Body of pancreas (tissue), 4 donors: ENCODE results near the gene CYP2W1. TPM values are rescaled to one million over a fixed set of nuclear protein-coding genes. Genes with fewer than 3 reads are reported as not detected.

Experiments used
- ATAC-seq: fragments of 150-250 bp; one replicate; pipeline ENCODE4 v1.9.1; 2016
- DNase-seq, 4 donors: peaks; one replicate each; pipeline ENCODE4 v3.0.0-alpha.2; 2019
- H3K27ac ChIP-seq, 4 donors: fragments of 200-600 bp; sonication (generic); 1 replicate in 3 of 4; 2 replicates in 1 of 4; pipeline versions ENCODE4 v1.5.1 to v1.6.1; 2016 to 2019; ENCODE audit warnings: mild to moderate bottlenecking in 1 of 4, mixed read lengths in 1 of 4, moderate library complexity in 1 of 4
- H3K27me3 ChIP-seq, 2 donors: fragments of 200-600 bp; sonication (generic); one replicate each; pipeline ENCODE4 v1.6.0; 2016; ENCODE audit warnings: mild to moderate bottlenecking in 1 of 2
- H3K36me3 ChIP-seq, 2 donors: fragments of 200-600 bp; sonication (generic); replicated peaks in 1 of 2; 2 replicates each; pipeline ENCODE4 v1.5.1; 2016; ENCODE audit warnings: low read depth in 2 of 2; ENCODE audit not compliant: insufficient read depth in 1 of 2
- H3K4me1 ChIP-seq: fragments of 200-600 bp; sonication (generic); one replicate; pipeline ENCODE4 v1.6.0; 2016
- H3K4me3 ChIP-seq, 2 donors: fragments of 200-600 bp; sonication (generic); 1 replicate in 1 of 2; 2 replicates in 1 of 2; pipeline ENCODE4 v1.5.1; 2016 to 2019
- H3K9me3 ChIP-seq, 3 donors: fragments of 200-600 bp; sonication (generic); 1 replicate in 2 of 3; 2 replicates in 1 of 3; pipeline ENCODE4 v1.5.1; 2016
- POLR2A ChIP-seq, 3 donors: fragments of 450-650 bp; IDR thresholded peaks; one replicate each; pipeline ENCODE4 v1.6.1; 2016; ENCODE audit warnings: antibody characterized with exemption in 3 of 3, mild to moderate bottlenecking in 2 of 3
- WGBS, 2 donors: methylation state at CpG; one replicate each; pipeline ENCODE4 v1.1.5; 2017; 5-methylcytosine and 5-hydroxymethylcytosine counted together
- intact Hi-C: fragments of 100-400 bp; cut with DNase I; formaldehyde crosslinking; loops from one replicate; pipeline ENCODE4 v1.15.1; 2023
- total RNA-seq, 2 donors: library from RNA; depleted of rRNA; stranded (reverse); fragments of >200 nt; gene quantifications; one replicate each; pipeline ENCODE4 v1.1.0, GENCODE V29; 2016
- TF ChIP-seq, protein P1 (sequence below), 7 experiments: fragments of 450-650 bp in 4 of 7; fragments of 200-600 bp in 3 of 7; sonication (generic) in 3 of 7; IDR thresholded peaks; one replicate each; pipeline ENCODE4 v1.5.1; 2016 to 2019; ENCODE audit warnings: antibody characterized with exemption in 7 of 7

Gene CYP2W1
- total RNA-seq, 2 donors from 2014 or later, result not detected

GRCh38 chr7:1021931-1022330 is 39.0 kb downstream of the CYP2W1 start:
- no peak for DNase-seq

DNA sequence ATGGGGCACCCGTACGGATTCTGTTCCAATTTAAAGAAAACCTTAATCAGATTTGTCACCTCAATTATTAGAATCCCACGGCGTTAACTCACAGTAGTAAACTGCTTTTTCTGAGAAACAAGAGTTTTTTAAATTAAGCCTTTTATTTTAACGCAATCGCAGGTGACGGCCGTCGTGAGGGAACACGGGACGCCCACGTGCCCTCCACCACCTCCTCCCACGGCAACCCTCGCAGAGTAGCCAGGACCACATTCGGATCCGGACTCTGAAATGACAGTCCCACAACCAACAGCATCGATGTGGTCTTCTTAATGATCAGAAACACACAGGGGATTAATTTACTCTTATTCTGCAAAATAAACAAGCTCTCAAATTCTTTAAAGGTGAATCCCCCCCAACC is 39.4 kb downstream of the CYP2W1 start:
- ATAC-seq (no peak), DNase-seq (no peak)
- no peaks in the 10 kb centered on the region for H3K27me3 ChIP-seq
- H3K4me3 ChIP-seq, result no peak overlapping the region
- no peaks in the 10 kb centered on the region for H3K36me3 ChIP-seq
- 91 to 95% methylated on average over 17 of the region's 17 CpGs for WGBS, 2 donors
- TF ChIP-seq POLR2A (IDR thresholded peaks at IDR 0.05), result no peak
- TF ChIP-seq, protein P1, sequence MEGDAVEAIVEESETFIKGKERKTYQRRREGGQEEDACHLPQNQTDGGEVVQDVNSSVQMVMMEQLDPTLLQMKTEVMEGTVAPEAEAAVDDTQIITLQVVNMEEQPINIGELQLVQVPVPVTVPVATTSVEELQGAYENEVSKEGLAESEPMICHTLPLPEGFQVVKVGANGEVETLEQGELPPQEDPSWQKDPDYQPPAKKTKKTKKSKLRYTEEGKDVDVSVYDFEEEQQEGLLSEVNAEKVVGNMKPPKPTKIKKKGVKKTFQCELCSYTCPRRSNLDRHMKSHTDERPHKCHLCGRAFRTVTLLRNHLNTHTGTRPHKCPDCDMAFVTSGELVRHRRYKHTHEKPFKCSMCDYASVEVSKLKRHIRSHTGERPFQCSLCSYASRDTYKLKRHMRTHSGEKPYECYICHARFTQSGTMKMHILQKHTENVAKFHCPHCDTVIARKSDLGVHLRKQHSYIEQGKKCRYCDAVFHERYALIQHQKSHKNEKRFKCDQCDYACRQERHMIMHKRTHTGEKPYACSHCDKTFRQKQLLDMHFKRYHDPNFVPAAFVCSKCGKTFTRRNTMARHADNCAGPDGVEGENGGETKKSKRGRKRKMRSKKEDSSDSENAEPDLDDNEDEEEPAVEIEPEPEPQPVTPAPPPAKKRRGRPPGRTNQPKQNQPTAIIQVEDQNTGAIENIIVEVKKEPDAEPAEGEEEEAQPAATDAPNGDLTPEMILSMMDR (IDR thresholded peaks at IDR 0.05), result no peak
- intact Hi-C loops, result no loop called here
- no peaks in the 10 kb centered on the region for H3K9me3 ChIP-seq
- no peak overlapping the region for H3K27ac ChIP-seq
- peaks cover 50% of the 10 kb centered on the region for H3K4me1 ChIP-seq

More at GRCh38 chr7:1021931-1022330, 39.0 kb downstream of the CYP2W1 start:
- no peak for ATAC-seq
- intact Hi-C loops, result no loop called here
- TF ChIP-seq, protein P1 (IDR thresholded peaks at IDR 0.05), result no peak
- TF ChIP-seq POLR2A (IDR thresholded peaks at IDR 0.05), result no peak
- WGBS, 2 donors, result 87 to 89% methylated on average over 7 to 24 of the region's 25 CpGs
- peaks cover 46% of the 10 kb centered on the region for H3K4me1 ChIP-seq
- H3K4me3 ChIP-seq, result no peak overlapping the region
- no peaks in the 10 kb centered on the region for H3K9me3 ChIP-seq
- H3K27me3 ChIP-seq, result no peaks in the 10 kb centered on the region
- no peak overlapping the region for H3K27ac ChIP-seq
- H3K36me3 ChIP-seq, result no peaks in the 10 kb centered on the region

DNA sequence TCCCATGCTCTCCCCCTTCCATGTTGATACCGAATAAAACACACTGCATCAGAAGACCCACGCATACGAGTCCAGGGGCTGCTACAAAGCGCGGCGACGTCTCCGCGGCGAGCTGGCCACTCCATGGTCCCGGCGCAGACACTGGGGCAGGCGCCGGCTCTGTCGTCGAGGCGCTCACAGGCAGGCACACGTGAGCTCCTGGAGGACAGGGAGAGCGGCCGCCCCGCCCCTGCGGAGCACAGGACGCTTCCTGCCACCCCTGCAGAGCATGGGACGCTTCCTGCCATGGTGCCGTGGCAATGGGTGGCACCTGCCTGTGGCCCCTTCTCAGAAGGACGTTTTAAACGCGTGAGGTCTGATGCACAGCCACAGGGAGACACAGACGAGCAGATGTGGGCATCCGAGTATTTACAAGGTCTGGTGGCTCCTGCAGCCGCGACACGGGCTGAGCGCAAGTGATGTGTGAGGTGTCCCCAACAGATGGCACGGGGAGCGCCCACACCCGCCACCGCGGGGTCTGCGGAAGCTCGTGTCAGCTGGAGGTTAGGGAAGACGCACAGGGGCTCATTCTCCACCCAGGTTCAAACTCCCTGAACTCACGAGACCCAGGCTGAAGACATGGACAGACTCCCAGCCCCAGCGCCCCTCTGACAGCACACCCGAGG is 40.0 kb downstream of the CYP2W1 start:
- ATAC-seq, result no peak
- Histone ChIP-seq H3K9me3 (no peaks in the 10 kb centered on the region), H3K4me1 (peaks cover 56% of the 10 kb centered on the region), H3K4me3 (no peak overlapping the region), H3K36me3 (no peaks in the 10 kb centered on the region), H3K27ac (no peak overlapping the region), H3K27me3 (no peaks in the 10 kb centered on the region)
- DNase-seq, result no peak
- WGBS, 2 donors, result 87 to 90% methylated on average over 22 to 36 of the region's 45 CpGs
- intact Hi-C loops, result no loop called here
- no peak for TF ChIP-seq POLR2A (IDR thresholded peaks at IDR 0.05)
- TF ChIP-seq, protein P1 (IDR thresholded peaks at IDR 0.05), result no peak

GRCh38 chr7:1024331-1024841 is 41.4 kb downstream of the CYP2W1 start:
- ATAC-seq, result no peak
- Histone ChIP-seq H3K27me3 (no peaks in the 10 kb centered on the region), H3K27ac (peak overlapping the region in 3 of 4 donors; percentile 97 to 99 (median 99)), H3K36me3 (no peaks in the 10 kb centered on the region), H3K4me3 (no peak overlapping the region), H3K4me1 (peaks cover 67% of the 10 kb centered on the region), H3K9me3 (no peaks in the 10 kb centered on the region)
- WGBS, 2 donors, result 65 to 82% methylated on average over 15 of the region's 15 CpGs
- no peak for DNase-seq
- no peak for TF ChIP-seq POLR2A (IDR thresholded peaks at IDR 0.05)
- TF ChIP-seq, protein P1 (IDR thresholded peaks at IDR 0.05), result no peak
- intact Hi-C loops, result no loop called here
